ENCODE measurements around the gene EPC1.
A peak's percentile ranks its signal among the peaks of the same experiment; 100 is the strongest.

Gene EPC1

DNA sequence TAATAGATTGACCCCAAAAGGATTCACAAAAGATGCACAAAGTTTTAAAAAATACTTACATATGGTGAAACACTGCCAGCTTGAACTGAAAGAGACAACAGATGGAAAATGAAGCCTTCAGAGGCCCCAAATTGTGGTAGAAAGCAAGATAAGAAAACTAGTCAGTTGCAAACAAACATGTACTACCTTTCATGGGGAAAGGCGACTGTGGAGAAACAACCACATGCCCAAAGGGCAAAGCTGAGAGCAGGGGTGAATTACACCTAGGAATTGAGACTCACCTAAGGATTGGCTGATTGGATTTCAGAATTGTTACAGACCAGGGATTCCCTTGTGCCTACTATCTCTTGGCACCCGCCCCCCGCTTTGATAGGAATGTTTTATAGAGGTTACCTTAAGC, 13.1 kb downstream of the EPC1 start:
- DNase-seq: no peak

DNA sequence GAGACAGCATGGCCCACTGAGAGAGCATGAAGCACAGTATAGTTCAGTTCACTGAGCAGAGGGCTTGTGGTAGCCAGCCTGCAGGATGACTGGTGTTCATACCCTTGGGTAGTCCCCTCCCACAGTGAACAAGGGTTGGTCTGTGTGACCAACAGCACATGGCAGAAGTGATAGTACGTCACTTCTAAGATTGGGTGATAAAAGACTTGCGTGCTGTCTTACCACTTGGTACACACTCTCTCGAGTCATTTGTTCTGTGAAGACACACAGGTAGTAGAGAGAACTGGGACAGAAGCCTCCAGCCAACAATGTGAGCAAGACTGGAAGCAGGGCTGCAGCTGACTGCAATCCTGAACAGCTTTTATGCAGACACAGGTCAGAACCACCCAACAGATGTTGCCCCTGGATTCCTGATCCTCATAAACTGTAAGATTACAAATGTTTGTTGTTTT, 14.6 kb downstream of the EPC1 start:
- peak; percentile 47 for DNase-seq

DNA sequence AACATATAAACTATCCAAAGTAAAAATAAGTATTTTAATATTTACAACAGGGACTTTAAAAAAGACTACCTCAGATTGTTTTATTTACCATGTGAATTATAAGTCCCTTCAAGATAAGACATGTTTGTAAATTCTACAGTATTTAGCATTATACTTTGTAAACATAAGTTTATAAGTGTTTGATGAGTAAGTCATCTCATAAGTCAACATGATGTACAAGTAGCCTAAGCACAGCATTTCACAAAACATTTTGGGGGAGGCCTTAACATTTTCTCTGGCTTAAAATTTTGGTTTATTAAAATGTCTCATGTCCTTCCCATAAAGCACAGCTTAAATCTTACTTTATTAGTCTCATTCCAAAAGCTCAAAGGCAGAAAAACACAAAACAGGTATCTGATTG, 15.4 kb downstream of the EPC1 start:
- no peak for DNase-seq

DNA sequence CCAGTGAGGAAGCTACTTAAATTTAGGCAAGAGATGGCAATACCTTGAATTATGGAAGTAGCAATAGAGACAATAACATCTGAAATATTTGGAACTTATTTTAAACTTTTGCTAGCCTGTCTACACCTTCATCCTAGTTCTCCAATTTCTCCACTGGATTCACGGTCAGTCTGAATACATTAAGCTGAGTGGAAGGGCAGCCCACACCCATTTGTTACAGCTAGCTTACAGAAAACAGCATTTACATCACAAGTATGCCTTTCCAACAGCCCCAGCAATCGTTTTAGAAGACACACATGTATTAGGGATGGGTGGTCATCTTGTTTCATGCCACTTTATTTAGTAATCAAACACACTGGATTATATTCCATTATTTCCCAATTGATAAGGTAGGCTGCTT, 16.7 kb downstream of the EPC1 start:
- no peak for DNase-seq

DNA sequence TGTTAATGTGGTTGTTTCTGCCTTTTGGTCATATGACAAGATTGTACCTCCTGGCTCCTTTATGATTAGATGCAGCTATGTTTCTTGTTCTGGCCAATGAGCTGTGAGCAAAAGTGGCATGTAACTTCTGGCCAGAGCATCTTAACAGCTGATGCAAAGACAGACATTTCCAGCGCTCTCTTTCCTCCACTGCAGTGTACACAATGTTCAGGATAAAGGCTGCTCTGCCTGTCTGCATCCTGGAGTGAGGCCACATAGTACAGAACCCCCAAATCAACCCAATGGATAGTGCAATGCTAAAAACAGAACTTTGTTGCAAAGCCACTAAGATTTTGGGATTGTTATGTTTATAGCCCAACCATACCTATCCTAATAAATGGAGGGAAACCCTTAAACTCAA, 17.9 kb downstream of the EPC1 start:
- DNase-seq: no peak

DNA sequence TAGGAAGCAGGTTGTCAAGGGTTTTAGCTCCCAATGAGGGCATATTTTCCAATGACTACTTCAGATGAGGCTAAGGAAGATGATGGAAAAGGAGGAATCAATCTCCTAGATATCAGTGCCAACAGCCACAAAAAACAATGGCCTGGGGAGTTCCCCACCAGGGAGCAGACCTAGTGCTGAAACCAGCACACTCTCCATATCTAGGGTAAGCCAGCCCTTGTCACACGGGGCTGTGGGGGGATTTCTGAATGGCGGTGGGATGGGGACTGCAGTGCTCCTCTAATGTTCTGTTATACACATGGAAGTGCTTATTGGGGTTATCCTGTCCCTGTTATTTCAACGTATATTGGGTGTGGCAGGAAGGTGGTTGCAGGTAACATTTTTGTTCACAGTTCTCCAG, 18.5 kb downstream of the EPC1 start:
- no peak for DNase-seq

DNA sequence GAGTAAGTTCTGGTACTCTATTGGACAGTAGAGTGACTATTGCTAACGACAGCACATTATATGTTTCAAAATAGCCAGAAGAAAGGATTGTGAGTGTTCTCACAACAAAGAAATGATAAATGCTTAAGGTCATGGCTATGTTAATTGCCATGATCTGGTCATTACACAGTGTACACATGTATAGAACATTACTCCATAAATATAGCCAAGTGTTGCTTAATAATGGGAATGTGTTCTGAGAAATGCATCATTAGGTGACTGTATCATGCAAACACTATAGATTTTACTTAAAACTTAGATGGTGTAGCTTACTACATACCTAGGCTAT, 19.6 kb downstream of the EPC1 start:
- no peak for DNase-seq

DNA sequence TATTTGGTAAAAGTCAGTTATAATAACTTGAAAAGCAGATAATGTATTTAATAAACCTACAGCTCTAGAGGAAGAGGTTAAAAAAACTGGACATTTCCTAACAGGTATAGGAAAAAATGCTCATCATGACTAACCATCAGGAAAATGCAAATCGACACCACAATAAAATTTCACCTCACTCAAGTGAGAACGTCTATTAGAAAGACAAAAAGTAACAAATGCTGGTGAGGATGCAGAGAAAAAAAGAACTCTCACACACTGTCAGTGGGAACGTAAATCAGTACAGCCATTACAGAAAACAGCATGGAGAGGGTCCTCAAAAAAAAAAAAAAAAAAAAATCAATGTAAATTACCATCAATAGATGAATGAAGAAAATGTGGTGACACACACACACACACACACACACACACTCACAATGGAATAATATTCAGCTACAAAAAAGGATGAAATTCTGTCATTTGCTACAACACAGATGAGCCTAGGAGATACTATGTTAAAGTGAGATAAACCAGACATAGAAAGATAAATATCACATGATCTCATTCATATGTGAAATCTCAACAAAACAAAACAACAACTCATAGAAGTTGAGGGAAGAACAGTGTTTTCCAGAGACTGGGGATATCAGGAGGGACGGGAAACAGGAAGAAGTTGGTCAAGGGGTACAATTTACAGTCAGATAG, 20.1 kb downstream of the EPC1 start:
- DNase-seq: no peak

DNA sequence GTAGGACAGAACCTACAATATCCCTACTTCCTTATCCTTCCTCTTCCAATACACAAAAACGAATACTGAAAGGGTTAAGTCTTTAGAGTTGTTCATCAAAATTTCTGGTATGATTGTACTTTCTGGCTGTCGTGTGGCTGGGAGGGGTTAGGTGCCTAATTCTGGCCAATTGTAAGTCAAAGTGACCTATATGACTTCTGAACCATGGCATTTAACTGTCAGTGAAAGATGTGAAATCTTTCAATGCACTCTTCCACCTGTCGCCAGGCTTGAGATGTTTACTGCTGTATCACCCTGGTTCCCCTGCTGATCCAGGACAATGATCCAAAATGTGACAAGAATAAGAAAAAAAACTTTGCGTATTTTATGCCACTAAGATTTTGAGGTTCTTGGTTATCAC, 20.8 kb downstream of the EPC1 start:
- DNase-seq: no peak

DNA sequence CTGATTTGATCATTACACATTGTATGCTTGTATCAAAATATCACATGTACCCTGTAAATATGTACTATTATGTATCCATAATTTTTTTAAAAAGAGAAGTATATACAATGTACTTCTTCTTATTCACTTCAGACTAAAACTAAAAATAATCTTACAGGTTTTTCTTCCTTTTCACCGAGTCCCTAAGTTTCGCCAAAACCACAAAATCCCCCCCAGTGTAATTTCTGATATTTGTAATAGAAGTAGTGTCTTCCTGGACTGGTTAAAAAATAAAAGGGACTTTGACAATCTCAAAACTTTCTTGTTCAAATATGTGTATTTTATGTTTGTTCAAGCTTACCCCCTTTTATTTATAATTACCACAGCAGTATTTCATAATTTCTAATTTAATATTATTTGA, 23.9 kb downstream of the EPC1 start:
- DNase-seq: no peak

DNA sequence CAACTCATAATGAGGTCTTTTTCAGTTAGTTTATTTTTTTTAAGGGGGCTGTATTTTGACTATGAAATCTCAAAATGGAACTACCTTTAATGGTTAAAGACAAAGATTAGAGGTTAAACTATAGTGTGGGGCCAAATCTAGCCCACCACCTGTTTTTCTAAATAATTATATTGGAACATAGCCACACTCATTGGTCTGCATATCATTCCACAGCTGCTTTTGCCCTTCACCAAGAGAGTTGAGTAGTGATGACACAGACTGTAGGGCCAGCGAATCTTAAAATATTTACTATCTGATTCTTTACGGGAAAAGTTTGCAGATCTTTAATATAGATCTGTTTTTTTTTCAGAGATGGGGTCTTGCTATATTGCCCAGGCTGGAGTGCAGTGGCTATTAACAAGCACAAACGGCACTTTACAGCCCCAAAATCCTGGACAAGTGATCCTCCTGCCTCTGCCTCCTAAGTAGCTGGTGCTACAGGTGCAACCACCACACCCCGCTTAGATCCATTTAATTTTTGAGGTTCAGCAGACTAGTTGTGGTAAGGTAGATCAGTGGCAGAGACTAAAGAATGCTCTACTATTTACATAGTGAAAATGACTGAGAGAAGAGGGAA, 25.8 kb downstream of the EPC1 start:
- no peak for DNase-seq

DNA sequence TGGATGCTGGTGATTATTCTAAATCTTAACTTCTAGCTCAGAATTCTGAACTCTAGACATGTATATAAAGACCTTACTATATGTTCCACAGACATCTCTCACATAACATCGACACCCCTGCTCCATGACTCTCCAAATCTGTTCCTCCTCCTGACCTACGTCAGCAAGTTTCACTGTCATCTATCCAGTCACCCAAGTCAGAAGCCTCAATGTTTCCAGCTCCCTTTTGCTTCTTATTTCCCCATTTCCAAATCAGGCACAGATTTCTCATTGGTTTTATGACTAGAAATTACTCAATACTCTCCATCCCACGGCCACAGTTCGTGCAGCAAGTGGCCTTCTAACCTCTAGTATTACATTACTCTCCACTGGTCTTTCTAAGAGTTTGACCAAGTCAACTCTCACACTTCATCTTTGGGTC, 28.5 kb downstream of the EPC1 start:
- DNase-seq: no peak

DNA sequence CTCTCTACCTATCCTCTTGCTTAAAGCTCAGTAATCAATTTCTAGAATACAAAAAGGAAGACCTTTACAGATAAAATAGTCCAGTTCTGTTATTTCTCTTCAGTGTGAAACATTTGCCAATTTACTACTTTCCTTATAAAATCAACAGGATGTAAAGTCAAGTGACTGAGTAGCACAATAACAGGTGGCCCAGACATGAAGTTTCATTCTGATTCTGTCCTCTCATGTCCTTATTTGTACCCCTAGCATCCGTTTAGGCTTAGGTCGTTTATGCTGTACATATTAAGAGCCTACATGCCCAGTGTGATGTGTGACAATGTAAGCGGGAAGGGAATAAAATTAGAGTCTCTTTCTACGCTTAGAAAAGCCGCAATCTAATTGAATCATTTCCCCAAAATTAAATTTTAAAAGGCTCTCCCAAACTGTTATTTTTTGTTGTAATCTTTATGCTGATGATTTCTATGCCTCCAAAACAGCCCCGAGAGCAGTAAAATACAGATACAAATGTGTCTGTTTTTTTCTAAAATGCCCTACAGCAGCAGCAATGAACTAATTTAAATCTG, 29.1 kb downstream of the EPC1 start:
- no peak for DNase-seq

DNA sequence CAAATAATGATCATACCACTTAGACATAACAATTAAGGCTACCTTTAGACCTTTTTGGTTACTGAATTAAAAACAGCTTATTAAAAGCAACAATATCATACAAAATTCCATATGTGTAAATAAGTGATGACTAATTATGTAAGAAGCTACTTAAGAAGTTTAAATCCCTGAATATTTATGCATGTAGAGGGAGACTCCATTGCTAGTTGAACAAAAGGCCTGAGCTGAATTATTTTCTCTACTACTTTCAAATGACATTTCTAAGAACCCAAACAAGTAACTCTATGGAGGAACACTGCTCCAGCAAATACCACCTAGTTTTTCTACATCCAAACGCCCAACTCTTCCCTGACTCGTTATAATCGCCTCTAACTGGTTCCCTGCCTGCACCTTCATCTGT, 31.5 kb downstream of the EPC1 start:
- no peak for DNase-seq

DNA sequence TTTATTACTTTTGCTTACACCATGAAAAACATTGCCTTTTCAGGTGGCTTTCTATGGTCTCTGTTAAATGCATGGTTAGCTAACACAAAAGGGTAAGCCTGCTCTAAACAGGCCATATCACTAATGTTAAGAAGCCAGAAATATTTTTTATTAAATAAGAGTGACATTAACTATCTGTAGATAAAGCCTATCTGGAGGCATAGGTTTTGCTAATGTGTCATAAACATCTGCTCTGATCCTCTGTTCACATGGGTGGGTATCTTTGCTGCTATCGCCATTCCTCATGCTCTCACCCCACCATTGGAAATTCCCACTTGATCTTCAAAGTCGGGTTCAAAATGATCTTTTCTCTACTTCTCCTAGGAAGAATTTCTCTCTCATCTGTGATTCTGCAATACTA, 32.4 kb downstream of the EPC1 start:
- no peak for DNase-seq

DNA sequence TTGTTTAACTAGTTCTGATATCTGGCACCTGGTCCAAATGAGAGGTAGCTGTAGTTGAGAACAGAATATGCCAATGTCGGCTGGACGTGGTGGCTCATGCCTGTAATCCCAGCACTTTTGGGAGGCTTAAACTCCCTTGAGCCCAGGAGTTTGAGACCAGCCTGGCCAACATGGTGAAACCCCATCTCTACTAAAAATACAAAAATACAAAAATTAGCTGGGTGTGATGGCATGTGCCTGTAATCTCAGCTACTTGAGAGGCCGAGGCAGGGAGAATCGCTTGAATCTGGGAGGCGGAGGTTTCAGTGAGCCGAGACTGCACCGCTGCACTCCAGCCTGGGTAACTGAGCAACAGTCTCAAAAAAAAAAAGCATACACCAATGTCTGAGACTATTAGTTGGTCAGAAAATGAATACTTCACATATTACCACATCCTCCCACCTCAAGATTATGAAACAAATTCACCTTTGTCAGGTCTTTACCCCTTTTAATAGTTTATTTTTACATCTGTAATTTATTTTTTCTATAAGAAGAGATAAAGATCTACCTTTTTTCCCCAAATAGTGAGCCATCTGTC, 38.8 kb downstream of the EPC1 start:
- DNase-seq: no peak

DNA sequence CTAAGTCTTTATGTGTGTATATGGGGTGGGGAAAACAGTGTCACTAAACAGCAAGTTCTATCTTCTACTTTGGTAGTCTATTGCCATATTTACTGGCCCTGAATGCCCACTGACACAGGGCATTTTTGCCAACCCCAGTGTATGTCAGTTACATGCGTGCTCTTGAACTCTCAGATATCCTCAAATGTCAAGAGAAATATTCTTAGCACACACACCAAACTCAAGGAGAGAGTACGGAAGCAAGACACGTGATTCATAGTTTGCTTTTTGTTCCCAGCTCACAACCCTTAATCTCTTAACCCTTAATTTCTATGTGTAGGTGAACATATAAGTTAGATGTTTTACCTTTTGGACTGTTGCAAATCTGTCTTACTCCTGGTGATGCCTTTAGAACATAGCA, 39.3 kb downstream of the EPC1 start:
- DNase-seq: no peak

DNA sequence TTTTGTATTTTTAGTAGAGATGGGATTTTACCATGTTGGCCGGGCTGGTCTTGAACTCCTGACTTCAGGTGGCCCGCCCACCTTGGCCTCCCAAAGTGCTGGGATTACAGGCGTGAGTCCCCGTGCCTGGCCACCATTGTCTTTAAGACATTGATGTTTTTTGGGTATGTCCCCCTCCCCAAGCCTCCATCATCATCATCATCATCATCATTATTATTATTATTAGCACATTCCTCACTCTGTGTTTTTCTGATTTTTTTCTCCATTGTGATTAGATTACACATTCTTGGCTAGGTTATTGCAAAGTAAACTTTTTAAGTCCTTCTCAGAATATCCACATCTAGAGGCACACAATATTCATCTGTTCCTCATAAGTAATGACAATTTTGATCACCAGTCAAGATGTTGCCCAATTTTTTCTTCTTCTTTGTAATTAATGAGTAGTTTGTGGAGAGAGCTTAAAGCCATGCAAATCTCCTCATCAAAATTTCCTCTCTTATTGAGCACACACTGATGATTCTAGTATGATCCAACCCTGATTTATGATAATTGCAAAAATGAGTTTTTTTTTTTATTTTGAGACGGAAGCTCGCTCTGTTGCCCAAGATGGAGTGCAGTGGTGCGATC, 47.5 kb downstream of the EPC1 start:
- DNase-seq: no peak

DNA sequence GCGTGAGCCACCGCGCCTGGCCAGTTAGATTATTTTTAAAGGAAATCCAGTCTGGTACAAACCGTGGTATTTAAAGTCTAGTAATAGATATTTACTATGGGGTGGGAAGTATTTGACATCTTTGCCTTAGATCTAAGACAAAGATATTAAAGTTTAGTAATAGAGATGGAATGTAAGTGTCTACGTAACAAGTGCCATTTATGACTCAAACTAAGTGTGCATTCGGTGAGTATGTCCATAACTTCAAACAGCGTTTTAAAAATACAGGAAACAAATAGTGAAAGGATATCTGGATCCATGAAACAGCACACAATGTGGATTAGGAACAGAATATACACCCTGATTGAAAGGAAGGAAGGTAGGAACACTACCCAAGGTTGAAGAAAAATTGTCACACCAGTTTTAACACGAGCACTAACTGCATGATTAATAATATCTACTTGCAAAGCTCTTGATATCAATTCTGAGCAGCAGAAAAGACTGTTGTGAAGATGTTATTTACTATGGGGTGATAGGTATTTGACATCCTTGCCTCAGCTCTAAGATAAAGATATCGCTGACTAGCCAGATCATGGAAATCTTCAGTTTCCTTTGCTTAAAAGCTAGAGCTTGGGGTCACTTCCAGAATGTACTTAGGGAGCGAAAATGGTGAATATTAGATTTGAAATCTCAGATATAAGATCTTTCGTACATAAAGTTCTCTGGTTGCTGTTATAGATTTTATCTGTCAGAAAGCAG, 48.7 kb downstream of the EPC1 start:
- no peak for DNase-seq

DNA sequence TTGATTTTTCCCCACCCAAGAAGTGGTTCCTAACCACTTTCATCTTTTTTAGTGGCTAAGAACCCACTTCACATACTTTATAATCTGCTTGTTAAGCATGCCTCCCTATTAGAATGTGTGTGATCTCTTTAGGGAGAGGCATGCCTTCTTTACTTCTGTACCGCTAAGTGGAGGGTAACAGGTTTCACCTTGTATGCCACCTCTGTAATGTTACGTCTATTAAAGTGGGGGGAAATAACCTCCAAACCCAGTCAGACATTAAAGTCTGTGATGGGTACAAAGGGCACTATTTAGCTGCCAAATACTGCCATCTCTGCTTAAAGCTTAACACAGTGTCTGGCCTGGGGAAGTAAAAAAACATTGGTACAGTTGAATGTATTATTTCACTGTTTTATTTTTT, 51.9 kb downstream of the EPC1 start:
- DNase-seq: no peak

DNA sequence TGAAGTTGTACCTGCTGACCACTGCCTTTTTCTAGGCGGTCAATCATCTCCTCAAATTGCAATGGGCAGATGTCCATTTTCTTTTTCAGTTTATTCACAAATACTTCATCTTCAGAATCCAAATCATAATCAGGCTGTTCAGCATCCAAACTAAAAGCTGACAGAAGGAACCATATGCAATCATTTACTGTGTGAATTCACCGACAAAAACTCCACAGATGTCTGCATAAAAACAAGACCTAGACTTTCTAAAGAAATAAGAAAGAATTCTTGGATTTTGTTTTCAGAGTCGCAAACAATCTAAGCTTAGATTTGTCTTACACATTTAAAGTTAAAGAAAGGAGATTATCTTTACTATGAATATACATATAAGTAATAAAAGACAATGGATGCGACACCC, 53.4 kb downstream of the EPC1 start:
- no peak for DNase-seq

DNA sequence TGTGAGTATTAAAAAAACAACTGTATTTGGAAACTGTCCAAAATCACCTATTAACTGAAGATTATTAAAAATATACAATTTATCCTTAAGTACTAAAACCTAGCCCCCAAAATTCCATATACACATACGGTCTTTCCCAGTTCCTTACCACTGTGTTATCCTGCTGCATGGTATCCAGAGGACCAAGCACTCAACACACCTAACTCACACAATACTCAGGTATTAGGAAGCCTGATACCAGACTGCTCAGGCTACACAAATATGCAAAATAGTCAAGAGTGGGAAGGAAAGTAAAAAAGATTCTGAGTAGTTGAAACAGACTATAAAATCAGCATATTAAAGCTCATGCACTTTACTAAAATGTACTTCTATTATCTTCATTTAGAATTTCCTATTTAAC, 67.2 kb downstream of the EPC1 start:
- DNase-seq: no peak

DNA sequence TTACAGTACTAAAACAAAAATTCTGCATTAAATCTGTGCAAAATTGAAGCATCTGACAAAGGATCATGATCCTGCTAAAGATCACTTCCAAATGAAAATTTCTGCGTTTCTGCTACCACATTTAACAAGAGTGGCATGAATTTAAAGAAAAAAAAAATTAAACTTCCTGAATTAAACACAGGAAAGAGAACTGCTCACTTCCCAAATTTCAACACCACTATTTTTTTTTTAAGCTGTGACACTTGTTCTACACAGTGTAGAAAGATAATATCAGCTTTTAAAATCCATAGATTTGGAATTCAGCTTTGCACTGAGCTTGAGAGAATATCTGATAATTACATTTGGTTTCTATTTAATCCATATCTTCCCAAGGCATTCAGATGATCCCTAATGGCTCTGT, 73.6 kb downstream of the EPC1 start:
- no peak for DNase-seq

Data from activated effector memory CD4-positive, alpha-beta T cell treated with Interleukin-2 at 50 U/mL for 16 hours (primary cell).